Parietal lobe (tissue), 1 donor: ENCODE measurements around the gene FGF19. TPM values are rescaled to one million over a fixed set of nuclear protein-coding genes. Genes with fewer than 3 reads are reported as not detected.

Experiments
- total RNA-seq: library from RNA; depleted of rRNA; stranded (reverse); fragments of >200 nt; gene quantifications from one replicate; pipeline ENCODE4 v1.2.3, GENCODE V29; 2014

FGF19 gene, protein sequence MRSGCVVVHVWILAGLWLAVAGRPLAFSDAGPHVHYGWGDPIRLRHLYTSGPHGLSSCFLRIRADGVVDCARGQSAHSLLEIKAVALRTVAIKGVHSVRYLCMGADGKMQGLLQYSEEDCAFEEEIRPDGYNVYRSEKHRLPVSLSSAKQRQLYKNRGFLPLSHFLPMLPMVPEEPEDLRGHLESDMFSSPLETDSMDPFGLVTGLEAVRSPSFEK
- not detected for total RNA-seq

DNA sequence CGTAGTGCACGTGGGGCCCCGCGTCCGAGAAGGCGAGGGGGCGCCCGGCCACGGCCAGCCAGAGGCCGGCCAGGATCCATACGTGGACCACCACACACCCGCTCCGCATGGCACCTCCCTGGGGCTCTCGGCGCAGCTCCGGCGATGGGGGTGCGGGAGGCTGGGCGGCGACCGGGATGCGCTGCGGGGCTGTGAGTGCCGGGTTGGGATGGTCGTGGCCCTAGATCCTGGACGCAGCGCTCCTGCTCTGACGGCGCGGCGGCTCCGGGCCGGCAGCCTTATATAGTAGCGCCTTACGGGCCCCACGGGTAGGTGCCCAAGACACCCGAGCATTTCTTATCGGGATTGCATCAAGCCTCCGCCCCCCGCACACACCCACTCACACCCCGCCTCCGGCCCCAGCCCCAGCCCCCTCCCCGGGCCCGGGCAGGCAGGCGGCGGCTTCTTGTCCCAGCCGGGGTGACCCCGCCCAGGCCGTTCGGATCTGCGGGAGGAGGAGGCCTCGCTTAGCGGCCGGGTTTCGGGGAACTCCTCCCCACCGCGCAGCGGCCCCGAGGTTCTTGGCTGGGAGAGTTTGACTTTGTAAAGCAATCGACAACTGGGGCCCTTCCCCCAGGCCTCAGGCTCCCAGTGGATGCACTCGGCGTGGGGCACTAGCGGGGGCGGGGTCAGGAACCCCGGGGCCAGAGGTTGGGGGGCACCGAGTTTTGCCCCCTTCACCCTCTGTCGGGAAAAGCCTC, at the start of gene FGF19:
Gene FGF19 (minus strand): TSS at position 255 of the 740 bp plus-strand sequence. CDS start 146 bp downstream, at position 109.

DNA sequence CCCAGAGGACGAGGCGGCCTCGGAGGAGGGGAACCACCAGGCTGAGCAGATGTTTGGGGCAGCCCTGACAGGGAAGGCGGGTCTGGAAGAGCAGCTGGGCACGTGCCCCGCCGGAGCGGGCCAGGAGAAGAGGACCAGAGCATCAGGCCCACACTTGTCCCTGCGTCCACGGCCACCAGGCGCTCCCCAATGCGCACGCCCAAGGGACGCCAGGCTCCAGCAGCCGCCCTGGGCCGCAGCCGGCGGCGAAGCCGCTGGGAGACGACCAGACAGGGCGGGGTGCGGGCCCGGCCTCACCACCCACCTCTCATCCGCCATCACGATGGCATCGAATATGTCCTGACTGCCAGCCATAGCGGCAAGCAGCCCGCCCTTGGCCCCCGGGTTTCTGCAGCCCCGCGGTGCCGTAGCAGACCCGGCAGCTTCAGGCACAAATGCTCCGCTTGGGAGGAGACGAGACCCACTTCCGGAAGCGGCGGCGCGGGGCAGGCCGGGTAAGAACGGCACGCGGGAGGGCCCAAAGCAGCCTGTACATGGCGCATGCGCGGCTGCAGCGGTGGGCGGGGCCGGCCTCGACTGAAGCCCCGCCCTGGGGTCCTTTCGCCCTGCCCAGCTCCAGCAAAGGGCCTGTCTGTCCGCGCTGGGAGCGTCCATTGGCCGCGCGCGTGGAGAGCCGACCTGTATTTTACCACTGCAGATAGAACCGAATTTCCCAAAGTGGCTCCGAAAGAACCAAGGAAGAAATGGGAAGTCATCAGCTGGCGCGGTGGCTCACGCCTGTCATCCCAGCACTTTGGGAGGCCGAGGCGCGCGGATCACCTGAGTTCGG, 28.7 kb downstream of the FGF19 start, which contains the start of gene LTO1:
Gene LTO1 (minus strand): TSS at position 468 of the 829 bp plus-strand sequence. CDS start 114 bp downstream, at position 354.

Other genes with a start within 250 kb of the FGF19 start
- not detected for gene LINC01488, start 222.4 kb downstream of the FGF19 start, total RNA-seq
- gene CCND1, start 62.9 kb downstream of the FGF19 start, total RNA-seq = 5.0 TPM
- gene LTO1, start 28.7 kb downstream of the FGF19 start, total RNA-seq = 40.4 TPM
- gene FGF4, start 71.3 kb upstream of the FGF19 start, total RNA-seq = not detected
- not detected for gene FGF3, start 115.4 kb upstream of the FGF19 start, total RNA-seq